Measurements from ENCODE around the gene CTNNAL1.
"Not testable (repeated sequence)": the region's sequence is repeated elsewhere in the genome, so short reads cannot be mapped to it uniquely, and the experiment has no call there.

Gene CTNNAL1

DNA sequence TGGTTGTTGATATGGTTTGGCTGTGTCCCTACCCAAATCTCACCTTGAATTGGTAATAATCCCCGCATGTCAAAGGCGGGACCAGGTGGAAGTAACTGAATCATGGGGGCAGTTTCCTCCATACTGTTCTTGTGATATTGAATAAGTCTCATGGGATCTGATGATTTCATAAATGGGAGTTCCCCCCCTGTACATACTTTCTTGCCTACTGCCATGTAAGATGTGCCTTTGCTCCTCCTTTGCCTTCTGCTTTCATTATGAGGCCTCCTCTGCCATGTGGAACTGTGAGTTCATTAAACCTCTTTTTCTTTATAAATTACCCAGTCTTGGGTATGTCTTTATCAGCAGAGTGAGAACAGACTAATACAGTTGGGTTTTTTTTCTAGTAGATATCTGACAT is 41.9 kb downstream of the CTNNAL1 start:
- not testable (repeated sequence) for H3K9me3 ChIP-seq (ENCODE audit: insufficient read depth, low read depth, low read length); H3K9ac ChIP-seq (ENCODE audit: low read length); H3K4ac ChIP-seq (ENCODE audit: low read depth, low read length); H3K14ac ChIP-seq (ENCODE audit: low read length); H2AK5ac ChIP-seq (ENCODE audit: low read length); H3K79me1 ChIP-seq (ENCODE audit: low read length); H3K79me2 ChIP-seq (ENCODE audit: control insufficient read depth, insufficient read depth, low read length, poor library complexity); H3K18ac ChIP-seq (ENCODE audit: low read length); H3K27me3 ChIP-seq (ENCODE audit: insufficient read depth, low read length); H2AFZ ChIP-seq (ENCODE audit: insufficient read depth, low read length, poor library complexity); H3K27ac ChIP-seq (ENCODE audit: low read depth, low read length); H2BK120ac ChIP-seq (ENCODE audit: insufficient read depth, low read length, poor library complexity); H3K23ac ChIP-seq (ENCODE audit: low read length); H3K36me3 ChIP-seq (ENCODE audit: control insufficient read depth in 1 of 2, insufficient read depth in 2 of 2, low read length in 2 of 2); H4K91ac ChIP-seq (ENCODE audit: low read depth, low read length); H4K8ac ChIP-seq (ENCODE audit: low read depth, low read length); H4K12ac ChIP-seq (ENCODE audit: low read depth, low read length); H3K4me2 ChIP-seq (ENCODE audit: low read length); H3K4me3 ChIP-seq (ENCODE audit: low read depth, low read length); H2BK5ac ChIP-seq (ENCODE audit: low read depth, low read length, poor library complexity); H3K4me1 ChIP-seq (ENCODE audit: control insufficient read depth in 1 of 2, insufficient read depth in 2 of 2, low read length in 2 of 2); DNase-seq; H2BK12ac ChIP-seq (ENCODE audit: low read length)
- no CpG with 5 or more reads among the region's 2 CpGs for WGBS (ENCODE audit: extremely low coverage, insufficient coverage, insufficient read length)

DNA sequence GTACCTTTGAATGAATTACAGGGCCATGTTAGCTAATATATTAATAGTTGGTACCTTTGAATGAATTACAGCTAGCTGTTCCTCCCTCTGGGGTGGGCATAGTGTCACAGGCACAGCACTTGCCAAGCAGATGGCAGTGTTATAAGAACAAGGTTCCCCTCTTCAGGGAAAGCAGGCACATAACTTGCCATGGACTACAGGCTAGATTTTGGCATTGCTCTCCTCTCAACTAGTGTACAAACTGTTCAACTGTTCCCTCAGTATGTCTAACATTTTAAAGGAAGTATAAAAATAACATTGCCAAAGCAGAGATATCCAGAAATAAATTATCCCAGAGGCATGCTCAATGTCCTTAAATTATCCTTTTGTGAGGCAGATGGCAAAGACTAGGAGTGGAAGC is 45.4 kb downstream of the CTNNAL1 start:
- Histone ChIP-seq H2AFZ (ENCODE audit: insufficient read depth, low read length, poor library complexity) (no peak overlapping the region), H4K91ac (ENCODE audit: low read depth, low read length) (no peak overlapping the region), H3K36me3 (ENCODE audit: control insufficient read depth in 1 of 2, insufficient read depth in 2 of 2, low read length in 2 of 2) (peaks cover 8 to 12% of the 10 kb centered on the region in 2 experiments), H3K4me3 (ENCODE audit: low read depth, low read length) (no peak overlapping the region), H3K14ac (ENCODE audit: low read length) (no peak overlapping the region), H3K18ac (ENCODE audit: low read length) (no peak overlapping the region), H3K4me2 (ENCODE audit: low read length) (no peak overlapping the region), H3K23ac (ENCODE audit: low read length) (no peak overlapping the region), H3K27me3 (ENCODE audit: insufficient read depth, low read length) (no peaks in the 10 kb centered on the region), H3K79me2 (ENCODE audit: control insufficient read depth, insufficient read depth, low read length, poor library complexity) (no peaks in the 10 kb centered on the region), H2BK5ac (ENCODE audit: low read depth, low read length, poor library complexity) (no peak overlapping the region), H2BK120ac (ENCODE audit: insufficient read depth, low read length, poor library complexity) (no peak overlapping the region), H2BK12ac (ENCODE audit: low read length) (no peak overlapping the region), H3K27ac (ENCODE audit: low read depth, low read length) (no peak overlapping the region), H3K79me1 (ENCODE audit: low read length) (no peaks in the 10 kb centered on the region), H3K4ac (ENCODE audit: low read depth, low read length) (no peak overlapping the region), H4K12ac (ENCODE audit: low read depth, low read length) (no peak overlapping the region), H3K9ac (ENCODE audit: low read length) (no peak overlapping the region), H2AK5ac (ENCODE audit: low read length) (no peak overlapping the region), H3K9me3 (ENCODE audit: insufficient read depth, low read depth, low read length) (no peaks in the 10 kb centered on the region), H4K8ac (ENCODE audit: low read depth, low read length) (no peak overlapping the region), H3K4me1 (ENCODE audit: control insufficient read depth in 1 of 2, insufficient read depth in 2 of 2, low read length in 2 of 2) (peaks cover 0 to 2% of the 10 kb centered on the region in 2 experiments)
- DNase-seq = no peak

DNA sequence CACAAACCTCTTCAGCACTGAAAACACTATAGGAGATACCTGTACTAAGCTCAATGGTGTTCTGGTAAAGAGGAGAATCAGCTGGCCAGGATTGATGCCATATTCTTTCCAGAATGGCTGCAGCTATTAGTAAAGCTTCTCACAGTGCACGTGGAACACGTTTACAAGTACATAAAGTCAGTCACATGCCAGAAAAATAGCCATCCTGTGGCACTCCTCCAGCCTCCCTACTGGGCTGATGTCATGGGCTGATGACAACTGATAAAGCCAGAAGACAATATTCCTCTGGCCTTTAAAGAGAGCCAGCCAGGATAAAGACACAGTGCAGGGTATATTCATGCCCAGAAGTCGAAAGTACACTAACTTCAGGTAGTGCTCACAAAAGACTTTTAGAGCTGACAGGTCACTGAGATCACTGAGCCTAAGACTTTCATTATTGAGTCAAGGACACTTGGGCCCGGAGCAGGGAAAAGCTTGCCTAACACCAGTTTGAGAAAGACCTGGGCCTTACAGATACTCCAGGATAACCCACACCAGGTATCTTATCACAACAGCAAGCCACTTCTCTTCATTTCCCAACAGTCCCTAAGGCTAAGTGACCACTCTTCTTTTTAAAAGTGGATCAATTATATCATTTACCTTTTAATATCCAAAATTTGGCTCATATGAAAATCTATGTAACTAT is 49.7 kb downstream of the CTNNAL1 start:
- H2AFZ ChIP-seq (ENCODE audit: insufficient read depth, low read length, poor library complexity) = no peak overlapping the region
- no peak overlapping the region for H2BK12ac ChIP-seq (ENCODE audit: low read length)
- DNase-seq = peak; percentile 33 to 58
- no peak overlapping the region for H2BK5ac ChIP-seq (ENCODE audit: low read depth, low read length, poor library complexity)
- no peak overlapping the region for H3K4me3 ChIP-seq (ENCODE audit: low read depth, low read length)
- H4K12ac ChIP-seq (ENCODE audit: low read depth, low read length) = no peak overlapping the region
- H3K14ac ChIP-seq (ENCODE audit: low read length) = no peak overlapping the region
- no peaks in the 10 kb centered on the region for H3K79me2 ChIP-seq (ENCODE audit: control insufficient read depth, insufficient read depth, low read length, poor library complexity)
- no peaks in the 10 kb centered on the region for H3K27me3 ChIP-seq (ENCODE audit: insufficient read depth, low read length)
- H4K8ac ChIP-seq (ENCODE audit: low read depth, low read length) = no peak overlapping the region
- H3K36me3 ChIP-seq (ENCODE audit: control insufficient read depth in 1 of 2, insufficient read depth in 2 of 2, low read length in 2 of 2) = peaks cover 2 to 4% of the 10 kb centered on the region in 2 experiments
- peak overlapping the region; percentile 16 for H3K27ac ChIP-seq (ENCODE audit: low read depth, low read length)
- no peaks in the 10 kb centered on the region for H3K9me3 ChIP-seq (ENCODE audit: insufficient read depth, low read depth, low read length)
- no peak overlapping the region for H3K9ac ChIP-seq (ENCODE audit: low read length)
- H3K4me1 ChIP-seq (ENCODE audit: control insufficient read depth in 1 of 2, insufficient read depth in 2 of 2, low read length in 2 of 2) = peaks cover 0 to 2% of the 10 kb centered on the region in 2 experiments
- H3K79me1 ChIP-seq (ENCODE audit: low read length) = no peaks in the 10 kb centered on the region
- no peak overlapping the region for H3K4me2 ChIP-seq (ENCODE audit: low read length)
- no peak overlapping the region for H3K23ac ChIP-seq (ENCODE audit: low read length)
- no CpG with 5 or more reads among the region's 4 CpGs for WGBS (ENCODE audit: extremely low coverage, insufficient coverage, insufficient read length)
- H3K4ac ChIP-seq (ENCODE audit: low read depth, low read length) = no peak overlapping the region
- H4K91ac ChIP-seq (ENCODE audit: low read depth, low read length) = no peak overlapping the region
- H2BK120ac ChIP-seq (ENCODE audit: insufficient read depth, low read length, poor library complexity) = no peak overlapping the region
- no peak overlapping the region for H3K18ac ChIP-seq (ENCODE audit: low read length)
- H2AK5ac ChIP-seq (ENCODE audit: low read length) = no peak overlapping the region

DNA sequence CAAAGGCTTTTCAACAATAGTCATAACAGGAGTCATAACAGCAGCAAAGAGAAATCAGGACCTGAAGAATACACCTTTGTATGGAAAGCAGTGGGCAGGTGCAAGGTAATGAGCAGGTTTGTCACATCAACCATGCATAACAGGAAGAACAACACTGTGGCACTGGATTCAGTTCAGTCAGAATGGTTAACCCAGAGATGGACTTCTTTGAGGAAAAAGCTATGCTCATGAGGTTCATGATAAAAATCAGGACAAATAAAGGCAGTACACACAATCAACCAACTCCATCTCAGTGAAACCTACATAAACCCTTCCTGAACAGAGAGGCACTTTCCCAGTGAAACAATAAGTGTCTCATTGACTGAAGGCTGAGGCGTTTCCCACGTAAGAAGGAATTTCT is 52.1 kb downstream of the CTNNAL1 start:
- H3K23ac ChIP-seq (ENCODE audit: low read length) = no peak overlapping the region
- no peak overlapping the region for H4K91ac ChIP-seq (ENCODE audit: low read depth, low read length)
- H3K27me3 ChIP-seq (ENCODE audit: insufficient read depth, low read length) = no peaks in the 10 kb centered on the region
- H3K27ac ChIP-seq (ENCODE audit: low read depth, low read length) = no peak overlapping the region
- H2BK120ac ChIP-seq (ENCODE audit: insufficient read depth, low read length, poor library complexity) = no peak overlapping the region
- no peak overlapping the region for H2AK5ac ChIP-seq (ENCODE audit: low read length)
- no peaks in the 10 kb centered on the region for H3K9me3 ChIP-seq (ENCODE audit: insufficient read depth, low read depth, low read length)
- no peaks in the 10 kb centered on the region for H3K79me2 ChIP-seq (ENCODE audit: control insufficient read depth, insufficient read depth, low read length, poor library complexity)
- no peak overlapping the region for H3K18ac ChIP-seq (ENCODE audit: low read length)
- H4K12ac ChIP-seq (ENCODE audit: low read depth, low read length) = no peak overlapping the region
- no peak overlapping the region for H3K9ac ChIP-seq (ENCODE audit: low read length)
- H2BK12ac ChIP-seq (ENCODE audit: low read length) = no peak overlapping the region
- no peak overlapping the region for H3K4ac ChIP-seq (ENCODE audit: low read depth, low read length)
- no peak overlapping the region for H2BK5ac ChIP-seq (ENCODE audit: low read depth, low read length, poor library complexity)
- H3K4me3 ChIP-seq (ENCODE audit: low read depth, low read length) = no peak overlapping the region
- H3K4me2 ChIP-seq (ENCODE audit: low read length) = no peak overlapping the region
- peaks cover 0 to 2% of the 10 kb centered on the region in 2 experiments for H3K4me1 ChIP-seq (ENCODE audit: control insufficient read depth in 1 of 2, insufficient read depth in 2 of 2, low read length in 2 of 2)
- no peak overlapping the region for H4K8ac ChIP-seq (ENCODE audit: low read depth, low read length)
- DNase-seq = no peak
- no peaks in the 10 kb centered on the region for H3K79me1 ChIP-seq (ENCODE audit: low read length)
- no peak overlapping the region for H3K14ac ChIP-seq (ENCODE audit: low read length)
- peaks cover 0 to 2% of the 10 kb centered on the region in 2 experiments for H3K36me3 ChIP-seq (ENCODE audit: control insufficient read depth in 1 of 2, insufficient read depth in 2 of 2, low read length in 2 of 2)
- H2AFZ ChIP-seq (ENCODE audit: insufficient read depth, low read length, poor library complexity) = no peak overlapping the region
- no CpG with 5 or more reads among the region's 2 CpGs for WGBS (ENCODE audit: extremely low coverage, insufficient coverage, insufficient read length)
